Stimulated activated CD4-positive, alpha-beta T cell treated with anti-CD3 and anti-CD28 coated beads, Interleukin-4, amount 100 ng/mL, for 1 hour (primary cell): ENCODE data around the gene LMO1.
A peak's percentile ranks its signal among the peaks of the same experiment; 100 is the strongest.

Source experiments
- DNase-seq: peaks from one replicate; pipeline ENCODE4 v3.0.0-alpha.2; 2020

LMO1 gene

GRCh38 chr11:8203414-8203715, 60.3 kb downstream of the LMO1 start:
- DNase-seq = no peak

GRCh38 chr11:8202516-8203413, 60.9 kb downstream of the LMO1 start:
- DNase-seq = no peak

GRCh38 chr11:8201644-8202365, 61.9 kb downstream of the LMO1 start:
- no peak for DNase-seq

GRCh38 chr11:8199676-8200075, 64.0 kb downstream of the LMO1 start:
- DNase-seq = no peak

GRCh38 chr11:8196749-8197148, 66.9 kb downstream of the LMO1 start:
- DNase-seq = no peak

- no peak for DNase-seq
These were observed 68.7 kb downstream of the LMO1 start for GRCh38 chr11:8194956-8195355.

- no peak for DNase-seq
These were observed 70.8 kb downstream of the LMO1 start for GRCh38 chr11:8192896-8193209.

GRCh38 chr11:8192016-8192895, 71.4 kb downstream of the LMO1 start:
- DNase-seq = peak; percentile 39

GRCh38 chr11:8190431-8190830, 73.2 kb downstream of the LMO1 start:
- no peak for DNase-seq

GRCh38 chr11:8186429-8186828, 77.2 kb downstream of the LMO1 start:
- no peak for DNase-seq

GRCh38 chr11:8183111-8183510, 80.6 kb downstream of the LMO1 start:
- DNase-seq = no peak

GRCh38 chr11:8180469-8180868, 83.2 kb downstream of the LMO1 start:
- no peak for DNase-seq

- DNase-seq = no peak
These were observed 85.4 kb downstream of the LMO1 start for GRCh38 chr11:8178297-8178696.

- DNase-seq = no peak
These were observed 86.5 kb downstream of the LMO1 start for GRCh38 chr11:8177136-8177535.
